PC-9 (cell line): ENCODE results near the gene THOC7.

Experiments
- EZH2 ChIP-seq: fragments of 200-600 bp; sonication (generic); IDR thresholded peaks from 2 replicates; pipeline ENCODE4 v1.8.0; 2017; ENCODE audit warnings: antibody characterized with exemption, low read depth
- TF ChIP-seq, protein P1 (sequence below): fragments of 200-600 bp; sonication (generic); conservative IDR thresholded peaks from 2 replicates; pipeline ENCODE4 v1.6.1; 2017; ENCODE audit warnings: mixed run types, antibody characterized with exemption, mild to moderate bottlenecking, moderate library complexity

DNA sequence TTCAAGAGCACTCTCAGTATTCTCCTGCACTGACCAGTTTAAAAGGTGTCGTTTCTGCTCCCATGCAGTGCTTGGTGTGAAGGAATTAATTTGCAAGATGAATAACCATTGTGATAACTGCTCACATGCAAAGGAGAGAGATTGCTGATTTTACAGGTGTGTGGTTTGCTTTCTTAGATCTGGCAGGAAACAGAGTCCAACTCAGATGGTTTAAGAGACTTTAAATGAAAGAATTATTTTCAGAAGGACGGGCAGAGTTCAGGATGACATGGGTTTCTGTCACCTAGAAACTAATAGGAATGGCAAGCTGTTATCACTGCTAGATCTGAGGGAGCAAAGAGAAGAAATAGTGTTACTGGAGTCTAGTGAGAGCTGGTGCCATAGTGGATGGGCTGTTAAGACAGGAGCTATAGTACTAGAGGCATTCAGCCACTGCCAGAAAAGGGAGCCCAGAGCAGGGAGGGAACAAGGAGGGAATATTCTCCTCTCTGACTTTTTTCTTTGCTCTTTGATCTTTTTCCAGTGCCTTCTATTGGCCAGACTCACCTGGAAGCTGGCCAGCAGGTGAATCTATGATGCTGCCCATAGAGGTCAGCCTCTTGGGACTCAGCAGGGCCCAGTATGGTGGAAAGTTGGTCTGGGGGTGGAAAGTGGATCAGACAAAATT is 14.9 kb upstream of the THOC7 start:
- TF ChIP-seq, protein P1, sequence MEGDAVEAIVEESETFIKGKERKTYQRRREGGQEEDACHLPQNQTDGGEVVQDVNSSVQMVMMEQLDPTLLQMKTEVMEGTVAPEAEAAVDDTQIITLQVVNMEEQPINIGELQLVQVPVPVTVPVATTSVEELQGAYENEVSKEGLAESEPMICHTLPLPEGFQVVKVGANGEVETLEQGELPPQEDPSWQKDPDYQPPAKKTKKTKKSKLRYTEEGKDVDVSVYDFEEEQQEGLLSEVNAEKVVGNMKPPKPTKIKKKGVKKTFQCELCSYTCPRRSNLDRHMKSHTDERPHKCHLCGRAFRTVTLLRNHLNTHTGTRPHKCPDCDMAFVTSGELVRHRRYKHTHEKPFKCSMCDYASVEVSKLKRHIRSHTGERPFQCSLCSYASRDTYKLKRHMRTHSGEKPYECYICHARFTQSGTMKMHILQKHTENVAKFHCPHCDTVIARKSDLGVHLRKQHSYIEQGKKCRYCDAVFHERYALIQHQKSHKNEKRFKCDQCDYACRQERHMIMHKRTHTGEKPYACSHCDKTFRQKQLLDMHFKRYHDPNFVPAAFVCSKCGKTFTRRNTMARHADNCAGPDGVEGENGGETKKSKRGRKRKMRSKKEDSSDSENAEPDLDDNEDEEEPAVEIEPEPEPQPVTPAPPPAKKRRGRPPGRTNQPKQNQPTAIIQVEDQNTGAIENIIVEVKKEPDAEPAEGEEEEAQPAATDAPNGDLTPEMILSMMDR = no peak
- no peak for TF ChIP-seq EZH2
